HG03039 (cell line): ENCODE measurements around the gene GRK6.

Experiments
- ATAC-seq: cut with Tn5 transposase; IDR thresholded peaks from one replicate; pipeline ENCODE4 v1.9.1; 2021; ENCODE audit warnings: mild to moderate bottlenecking, moderate library complexity; ENCODE audit not compliant: unreplicated experiment

Gene GRK6

GRCh38 chr5:177452688-177453638 lies 26.5 kb downstream of the GRK6 start:
- no peak for ATAC-seq

- ATAC-seq, result peak; percentile 3
These were observed 27.4 kb downstream of the GRK6 start for GRCh38 chr5:177453852-177454396.

- ATAC-seq, result peak; percentile 50
These were observed 28.0 kb downstream of the GRK6 start for GRCh38 chr5:177454397-177455035.

GRCh38 chr5:177455036-177455660 lies 28.7 kb downstream of the GRK6 start:
- ATAC-seq, result peak; percentile 47

GRCh38 chr5:177455661-177456590 lies 29.4 kb downstream of the GRK6 start:
- ATAC-seq, result peak; percentile 0

- ATAC-seq, result no peak
These were observed 30.1 kb downstream of the GRK6 start for GRCh38 chr5:177456591-177456964.

- no peak for ATAC-seq
These were observed 30.7 kb downstream of the GRK6 start for GRCh38 chr5:177456976-177457851.

GRCh38 chr5:177457852-177458681 lies 31.6 kb downstream of the GRK6 start:
- ATAC-seq, result no peak

GRCh38 chr5:177458912-177459350 lies 32.5 kb downstream of the GRK6 start:
- ATAC-seq, result no peak

GRCh38 chr5:177459357-177459756 lies 32.9 kb downstream of the GRK6 start:
- ATAC-seq, result no peak

GRCh38 chr5:177459819-177460628 lies 33.5 kb downstream of the GRK6 start:
- ATAC-seq, result no peak

GRCh38 chr5:177462021-177462670 lies 35.7 kb downstream of the GRK6 start:
- ATAC-seq, result no peak

GRCh38 chr5:177465044-177465443 lies 38.6 kb downstream of the GRK6 start:
- ATAC-seq, result no peak

GRCh38 chr5:177466861-177467260 lies 40.4 kb downstream of the GRK6 start:
- ATAC-seq, result no peak

- ATAC-seq, result no peak
These were observed 41.0 kb downstream of the GRK6 start for GRCh38 chr5:177467436-177467835.

- no peak for ATAC-seq
These were observed 41.8 kb downstream of the GRK6 start for GRCh38 chr5:177468329-177468684.
